CD4-positive, alpha-beta T cell treated with Interleukin-4 for 4 hours (primary cell): ENCODE results near the gene MSANTD1.

Experiments used
- DNase-seq: peaks from one replicate; pipeline ENCODE4 v3.0.0-alpha.2; 2020

The MSANTD1 gene

GRCh38 chr4:3267576-3268394, 18.8 kb downstream of the MSANTD1 start:
- DNase-seq = no peak

- no peak for DNase-seq
Measured at GRCh38 chr4:3268395-3269104, 19.6 kb downstream of the MSANTD1 start.

GRCh38 chr4:3269105-3269927, 20.4 kb downstream of the MSANTD1 start:
- no peak for DNase-seq

GRCh38 chr4:3269991-3270611, 21.1 kb downstream of the MSANTD1 start:
- DNase-seq = no peak

- DNase-seq = no peak
Measured at GRCh38 chr4:3271131-3271530, 22.2 kb downstream of the MSANTD1 start.

GRCh38 chr4:3276986-3277385, 28.0 kb downstream of the MSANTD1 start:
- DNase-seq = no peak

GRCh38 chr4:3280466-3280865, 31.5 kb downstream of the MSANTD1 start:
- no peak for DNase-seq

GRCh38 chr4:3283483-3283882, 34.5 kb downstream of the MSANTD1 start:
- no peak for DNase-seq

- no peak for DNase-seq
Measured at GRCh38 chr4:3283916-3284315, 35.0 kb downstream of the MSANTD1 start.

- DNase-seq = no peak
Measured at GRCh38 chr4:3284734-3285557, 36.0 kb downstream of the MSANTD1 start.

GRCh38 chr4:3285558-3286334, 36.8 kb downstream of the MSANTD1 start:
- DNase-seq = no peak

- DNase-seq = no peak
Measured at GRCh38 chr4:3286335-3287175, 37.6 kb downstream of the MSANTD1 start.

- no peak for DNase-seq
Measured at GRCh38 chr4:3287271-3287971, 38.5 kb downstream of the MSANTD1 start.

- DNase-seq = no peak
Measured at GRCh38 chr4:3287972-3288570, 39.1 kb downstream of the MSANTD1 start.

GRCh38 chr4:3288571-3289094, 39.7 kb downstream of the MSANTD1 start:
- DNase-seq = no peak

- DNase-seq = no peak
Measured at GRCh38 chr4:3290476-3290875, 41.5 kb downstream of the MSANTD1 start.

- DNase-seq = no peak
Measured at GRCh38 chr4:3290889-3291321, 41.9 kb downstream of the MSANTD1 start.

- no peak for DNase-seq
Measured at GRCh38 chr4:3291411-3291968, 42.5 kb downstream of the MSANTD1 start.
